H9 (cell line): ENCODE results near the gene HCN2. TPM values are rescaled to one million over a fixed set of nuclear protein-coding genes. Genes with fewer than 3 reads are reported as not detected.
"Not testable (repeated sequence)": the region's sequence is repeated elsewhere in the genome, so short reads cannot be mapped to it uniquely, and the experiment has no call there.

Experiments
- DNase-seq: peaks from one replicate; pipeline ENCODE4 v3.0.0-alpha.2; 2017
- H2AFZ ChIP-seq: one replicate; pipeline ENCODE4 v1.6.1; 2013; ENCODE audit warnings: mild to moderate bottlenecking, low read length, control low read depth, moderate library complexity
- H2AK5ac ChIP-seq: 2 replicates; pipeline ENCODE4 v1.6.1; 2013; ENCODE audit warnings: low read length, control low read depth, mixed read lengths; ENCODE audit not compliant: insufficient read length
- H2BK120ac ChIP-seq: one replicate; pipeline ENCODE4 v1.6.1; 2013; ENCODE audit warnings: low read depth, mild to moderate bottlenecking, low read length, control low read depth, inconsistent platforms; ENCODE audit not compliant: poor library complexity, severe bottlenecking
- H2BK12ac ChIP-seq: 2 replicates; pipeline ENCODE4 v1.6.1; 2013; ENCODE audit warnings: low read length, control low read depth, mixed read lengths, low read depth; ENCODE audit not compliant: insufficient read length
- H2BK15ac ChIP-seq: 2 replicates; pipeline ENCODE4 v1.6.1; 2013; ENCODE audit warnings: low read depth, low read length, control low read depth
- H2BK20ac ChIP-seq: one replicate; pipeline ENCODE4 v1.6.1; 2013; ENCODE audit warnings: low read depth, mild to moderate bottlenecking, low read length, control low read depth, inconsistent platforms; ENCODE audit not compliant: poor library complexity, severe bottlenecking
- H2BK5ac ChIP-seq: 2 replicates; pipeline ENCODE4 v1.6.1; 2013; ENCODE audit warnings: low read length, control low read depth, mixed read lengths; ENCODE audit not compliant: insufficient read length
- H3K14ac ChIP-seq: 2 replicates; pipeline ENCODE4 v1.6.1; 2013; ENCODE audit warnings: low read length, control low read depth; ENCODE audit not compliant: insufficient read depth
- H3K18ac ChIP-seq: 2 replicates; pipeline ENCODE4 v1.6.1; 2013; ENCODE audit warnings: low read depth, mild to moderate bottlenecking, mixed read lengths, low read length, control low read depth; ENCODE audit not compliant: insufficient read length
- H3K23ac ChIP-seq: 2 replicates; pipeline ENCODE4 v1.6.1; 2013; ENCODE audit warnings: low read length, control low read depth, mixed read lengths, low read depth; ENCODE audit not compliant: insufficient read length
- H3K23me2 ChIP-seq: 2 replicates; pipeline ENCODE4 v1.6.1; 2013; ENCODE audit warnings: low read depth, mild to moderate bottlenecking, mixed read lengths, low read length, control low read depth; ENCODE audit not compliant: insufficient read length, poor library complexity, severe bottlenecking
- H3K27ac ChIP-seq: 2 replicates; pipeline ENCODE4 v1.5.1; 2013; ENCODE audit warnings: low read length, control low read depth, mixed read lengths, low read depth; ENCODE audit not compliant: insufficient read length
- H3K27me3 ChIP-seq: 2 replicates; pipeline ENCODE4 v1.6.1; 2013; ENCODE audit warnings: low read length, control low read depth, inconsistent platforms; ENCODE audit not compliant: insufficient read depth
- H3K4ac ChIP-seq: 2 replicates; pipeline ENCODE4 v1.6.1; 2013; ENCODE audit warnings: low read depth, mild to moderate bottlenecking, control low read depth, inconsistent platforms, low read length, moderate library complexity
- H3K4me1 ChIP-seq: 2 replicates; pipeline ENCODE4 v1.6.1; 2013; ENCODE audit warnings: low read length, control low read depth, inconsistent platforms; ENCODE audit not compliant: insufficient read depth
- H3K4me2 ChIP-seq: 2 replicates; pipeline ENCODE4 v1.6.1; 2013; ENCODE audit warnings: low read length, control low read depth, mixed read lengths; ENCODE audit not compliant: insufficient read length, insufficient read depth
- H3K56ac ChIP-seq: 2 replicates; pipeline ENCODE4 v1.6.1; 2013; ENCODE audit warnings: low read depth, mild to moderate bottlenecking, mixed read lengths, low read length, control low read depth; ENCODE audit not compliant: insufficient read length
- H3K79me1 ChIP-seq: 2 replicates; pipeline ENCODE4 v1.6.1; 2013; ENCODE audit warnings: low read depth, mild to moderate bottlenecking, moderate library complexity, low read length, control low read depth, inconsistent platforms; ENCODE audit not compliant: insufficient read depth, poor library complexity, severe bottlenecking
- H3K79me2 ChIP-seq: 2 replicates; pipeline ENCODE4 v1.6.1; 2013; ENCODE audit warnings: low read length, control low read depth, inconsistent platforms; ENCODE audit not compliant: insufficient read depth
- H3K9ac ChIP-seq: 2 replicates; pipeline ENCODE4 v1.6.1; 2013; ENCODE audit warnings: low read length, control low read depth, mixed read lengths; ENCODE audit not compliant: insufficient read length; ENCODE audit errors: extremely low read depth
- H3K9me3 ChIP-seq: one replicate; pipeline ENCODE4 v1.6.1; 2013; ENCODE audit warnings: low read depth, low read length, inconsistent platforms; ENCODE audit not compliant: control insufficient read depth
- H3T11ph ChIP-seq: one replicate; pipeline ENCODE4 v1.6.1; 2013; ENCODE audit warnings: mild to moderate bottlenecking, low read length, control low read depth, inconsistent platforms
- H4K20me1 ChIP-seq: one replicate; pipeline ENCODE4 v1.6.1; 2013; ENCODE audit not compliant: control insufficient read depth, insufficient read length, insufficient read depth
- H4K5ac ChIP-seq: 2 replicates; pipeline ENCODE4 v1.6.1; 2013; ENCODE audit warnings: low read depth, mild to moderate bottlenecking, mixed read lengths, low read length, control low read depth; ENCODE audit not compliant: insufficient read length
- H4K8ac ChIP-seq: replicated peaks from 2 replicates; pipeline ENCODE4 v1.6.1; 2013; ENCODE audit warnings: low read length, control low read depth, mixed read lengths, low read depth; ENCODE audit not compliant: insufficient read length
- H4K91ac ChIP-seq: 2 replicates; pipeline ENCODE4 v1.6.1; 2013; ENCODE audit warnings: low read depth, mild to moderate bottlenecking, moderate library complexity, mixed read lengths, low read length, control low read depth; ENCODE audit not compliant: insufficient read length
- H3K27ac Mint-ChIP-seq, 3 experiments: 2 replicates in 2 of 3; 3 replicates in 1 of 3; pipeline ENCODE4 v1.8.0; 2020 to 2021; ENCODE audit warnings: mixed read lengths in 3 of 3, mild to moderate bottlenecking in 1 of 3, moderate library complexity in 1 of 3
- H3K27me3 Mint-ChIP-seq: 2 replicates; pipeline ENCODE4 v1.8.0; 2021; ENCODE audit warnings: low read depth, mild to moderate bottlenecking, moderate library complexity, mixed read lengths
- H3K36me3 Mint-ChIP-seq, 3 experiments: 2 replicates in 2 of 3; 3 replicates in 1 of 3; pipeline ENCODE4 v1.8.0; 2020 to 2021; ENCODE audit warnings: low read depth in 3 of 3, mixed read lengths in 3 of 3; ENCODE audit not compliant: insufficient read depth in 1 of 3
- H3K4me1 Mint-ChIP-seq, 2 experiments: 2 replicates each; pipeline ENCODE4 v1.8.0; 2020; ENCODE audit warnings: mixed read lengths in 2 of 2
- H3K4me3 Mint-ChIP-seq, 2 experiments: 2 replicates in 1 of 2; 3 replicates in 1 of 2; pipeline ENCODE4 v1.8.0; 2020 to 2021; ENCODE audit warnings: mild to moderate bottlenecking in 2 of 2, mixed read lengths in 2 of 2, moderate library complexity in 1 of 2
- H3K9me3 Mint-ChIP-seq, 2 experiments: 2 replicates in 1 of 2; 3 replicates in 1 of 2; pipeline ENCODE4 v1.8.0; 2020; ENCODE audit warnings: mild to moderate bottlenecking in 2 of 2, mixed read lengths in 2 of 2, moderate library complexity in 1 of 2
- WGBS: extraction: QIAGEN DNeasy Blood & Tissue Kit; methylation state at CpG from one replicate; pipeline ENCODE4 v1.1.7; 2013; ENCODE audit warnings: missing lambda C conversion rate, low lambda C conversion rate, mixed read lengths; ENCODE audit not compliant: insufficient read length; ENCODE audit errors: extremely low coverage; 5-methylcytosine and 5-hydroxymethylcytosine counted together
- total RNA-seq: library from RNA; stranded (reverse); gene quantifications from 2 replicates; pipeline ENCODE4 v1.2.1, GENCODE V29; 2021
- TF ChIP-seq, protein P1 (sequence below): fragments of 200-600 bp; sonication (generic); conservative IDR thresholded peaks from 3 replicates; pipeline ENCODE4 v1.8.0; 2021; ENCODE audit warnings: antibody characterized with exemption, mild to moderate bottlenecking

The HCN2 gene
- total RNA-seq, 1 experiment from 2014 or later = 3.7 TPM

DNA sequence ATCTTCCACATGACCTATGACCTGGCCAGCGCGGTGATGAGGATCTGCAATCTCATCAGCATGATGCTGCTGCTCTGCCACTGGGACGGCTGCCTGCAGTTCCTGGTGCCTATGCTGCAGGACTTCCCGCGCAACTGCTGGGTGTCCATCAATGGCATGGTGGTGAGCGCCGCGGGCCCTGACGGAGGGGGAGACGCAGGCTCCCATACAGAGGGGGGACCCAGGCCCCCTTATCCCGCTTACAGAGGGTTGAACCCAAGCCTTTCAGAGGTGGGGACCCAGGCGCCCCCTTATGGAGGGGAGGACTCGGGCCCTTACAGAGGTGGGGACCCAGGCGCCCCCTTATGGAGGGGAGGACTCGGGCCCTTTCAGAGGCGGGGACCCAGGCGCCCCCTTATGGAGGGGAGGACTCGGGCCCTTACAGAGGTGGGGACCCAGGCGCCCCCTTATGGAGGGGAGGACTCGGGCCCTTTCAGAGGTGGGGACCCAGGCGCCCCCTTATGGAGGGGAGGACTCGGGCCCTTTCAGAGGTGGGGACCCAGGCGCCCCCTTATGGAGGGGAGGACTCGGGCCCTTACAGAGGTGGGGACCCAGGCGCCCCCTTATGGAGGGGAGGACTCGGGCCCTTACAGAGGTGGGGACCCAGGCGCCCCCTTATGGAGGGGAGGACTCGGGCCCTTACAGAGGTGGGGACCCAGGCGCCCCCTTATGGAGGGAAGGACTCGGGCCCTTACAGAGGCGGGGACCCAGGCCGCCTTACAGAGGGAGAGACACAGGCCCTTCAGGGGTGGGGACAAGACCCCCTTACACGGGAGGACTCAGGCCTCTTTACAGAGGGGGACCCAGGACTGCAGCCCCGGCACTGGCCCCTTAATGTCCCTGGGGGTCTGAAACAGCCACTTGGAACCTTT lies 15.6 kb downstream of the HCN2 start:
- H3K9me3 ChIP-seq, H2BK20ac ChIP-seq, H3K56ac ChIP-seq, DNase-seq, H2BK12ac ChIP-seq, H3K79me1 ChIP-seq, H3K27me3 ChIP-seq, H2AFZ ChIP-seq, H3K9ac ChIP-seq, H3T11ph ChIP-seq, H3K27ac ChIP-seq, H3K27ac Mint-ChIP-seq, H2BK15ac ChIP-seq, H2BK5ac ChIP-seq, H3K4me1 Mint-ChIP-seq, H3K4ac ChIP-seq, H4K91ac ChIP-seq, H4K20me1 ChIP-seq, H3K4me3 Mint-ChIP-seq, H3K4me1 ChIP-seq, H2BK120ac ChIP-seq, H3K79me2 ChIP-seq, H2AK5ac ChIP-seq, H3K4me2 ChIP-seq, H3K23ac ChIP-seq, H4K5ac ChIP-seq, H4K8ac ChIP-seq, H3K14ac ChIP-seq, H3K36me3 Mint-ChIP-seq, H3K23me2 ChIP-seq, H3K18ac ChIP-seq: not testable (repeated sequence)
- H3K27me3 Mint-ChIP-seq = peaks cover 12% of the 10 kb centered on the region
- TF ChIP-seq, protein P1, sequence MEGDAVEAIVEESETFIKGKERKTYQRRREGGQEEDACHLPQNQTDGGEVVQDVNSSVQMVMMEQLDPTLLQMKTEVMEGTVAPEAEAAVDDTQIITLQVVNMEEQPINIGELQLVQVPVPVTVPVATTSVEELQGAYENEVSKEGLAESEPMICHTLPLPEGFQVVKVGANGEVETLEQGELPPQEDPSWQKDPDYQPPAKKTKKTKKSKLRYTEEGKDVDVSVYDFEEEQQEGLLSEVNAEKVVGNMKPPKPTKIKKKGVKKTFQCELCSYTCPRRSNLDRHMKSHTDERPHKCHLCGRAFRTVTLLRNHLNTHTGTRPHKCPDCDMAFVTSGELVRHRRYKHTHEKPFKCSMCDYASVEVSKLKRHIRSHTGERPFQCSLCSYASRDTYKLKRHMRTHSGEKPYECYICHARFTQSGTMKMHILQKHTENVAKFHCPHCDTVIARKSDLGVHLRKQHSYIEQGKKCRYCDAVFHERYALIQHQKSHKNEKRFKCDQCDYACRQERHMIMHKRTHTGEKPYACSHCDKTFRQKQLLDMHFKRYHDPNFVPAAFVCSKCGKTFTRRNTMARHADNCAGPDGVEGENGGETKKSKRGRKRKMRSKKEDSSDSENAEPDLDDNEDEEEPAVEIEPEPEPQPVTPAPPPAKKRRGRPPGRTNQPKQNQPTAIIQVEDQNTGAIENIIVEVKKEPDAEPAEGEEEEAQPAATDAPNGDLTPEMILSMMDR = peak; percentile 51
- H3K9me3 Mint-ChIP-seq = peaks cover 26 to 31% of the 10 kb centered on the region in 2 experiments
- no CpG with 5 or more reads among the region's 34 CpGs for WGBS
